PFSK-1 (cell line): ENCODE results near the gene KCNQ2.

Experiments
- FOXP2 ChIP-seq: optimal IDR thresholded peaks from 2 replicates; pipeline ENCODE3; 2011; ENCODE audit warnings: borderline replicate concordance, control low read depth, inconsistent platforms; ENCODE audit not compliant: insufficient read depth; ENCODE audit errors: extremely low read length, extremely low read depth
- POLR2AphosphoS5 ChIP-seq: IDR thresholded peaks from 2 replicates; pipeline ENCODE4 v1.6.1; 2012; ENCODE audit warnings: low read depth, mild to moderate bottlenecking, control low read depth, low read length, moderate library complexity
- REST ChIP-seq, 2 experiments: IDR thresholded peaks; 2 replicates each; pipeline versions ENCODE4 v1.6.1 to v1.8.0; 2011 to 2012; ENCODE audit warnings: low read depth in 2 of 2, low read length in 2 of 2, control low read depth in 1 of 2, inconsistent platforms in 1 of 2, mild to moderate bottlenecking in 1 of 2, moderate library complexity in 1 of 2; ENCODE audit not compliant: insufficient read depth in 1 of 2
- SIN3A ChIP-seq: IDR thresholded peaks from 2 replicates; pipeline ENCODE4 v1.6.1; 2012; ENCODE audit warnings: mild to moderate bottlenecking, low read length, moderate library complexity, borderline replicate concordance; ENCODE audit not compliant: insufficient read depth
- TAF1 ChIP-seq: IDR thresholded peaks from 2 replicates; pipeline ENCODE4 v1.6.1; 2012; ENCODE audit warnings: low read length, control low read depth, borderline replicate concordance; ENCODE audit not compliant: insufficient read depth

The KCNQ2 gene

GRCh38 chr20:63423751-63424150, 48.7 kb downstream of the KCNQ2 start:
- TF ChIP-seq TAF1: no peak
- TF ChIP-seq SIN3A: no peak
- no peak for TF ChIP-seq FOXP2
- no peak for TF ChIP-seq REST (IDR thresholded peaks at IDR 0.05; ENCODE audit: insufficient read depth in 1 of 2, low read depth in 2 of 2, low read length in 2 of 2)
- no peak for TF ChIP-seq POLR2AphosphoS5

- no peak for TF ChIP-seq SIN3A
- no peak for TF ChIP-seq POLR2AphosphoS5
- TF ChIP-seq REST (IDR thresholded peaks at IDR 0.05; ENCODE audit: insufficient read depth in 1 of 2, low read depth in 2 of 2, low read length in 2 of 2): no peak
- TF ChIP-seq TAF1: no peak
- TF ChIP-seq FOXP2: no peak
These were observed 49.8 kb downstream of the KCNQ2 start for GRCh38 chr20:63422653-63423052.

- TF ChIP-seq SIN3A: no peak
- TF ChIP-seq FOXP2: no peak
- TF ChIP-seq REST (IDR thresholded peaks at IDR 0.05; ENCODE audit: insufficient read depth in 1 of 2, low read depth in 2 of 2, low read length in 2 of 2): no peak
- no peak for TF ChIP-seq TAF1
- TF ChIP-seq POLR2AphosphoS5: no peak
These were observed 50.5 kb downstream of the KCNQ2 start for GRCh38 chr20:63421913-63422312.

GRCh38 chr20:63421094-63421692, 51.3 kb downstream of the KCNQ2 start:
- TF ChIP-seq POLR2AphosphoS5 (no peak), TAF1 (no peak), SIN3A (no peak)

GRCh38 chr20:63420359-63421093, 51.9 kb downstream of the KCNQ2 start:
- TF ChIP-seq FOXP2 (no peak), SIN3A (no peak), POLR2AphosphoS5 (no peak), TAF1 (no peak), REST (IDR thresholded peaks at IDR 0.05; ENCODE audit: insufficient read depth in 1 of 2, low read depth in 2 of 2, low read length in 2 of 2) (no peak)
